ENCODE measurements around the gene IFT74.

GRCh38 chr9:26955222-26955903, 849 bp upstream of the IFT74 start:
- no peak for TF ChIP-seq CTCF (conservative IDR thresholded peaks at IDR 0.05; ENCODE audit: low read length)
- no peak for TF ChIP-seq EZH2phosphoT487 (IDR thresholded peaks at IDR 0.05; ENCODE audit: borderline replicate concordance, low read depth, low read length)

Data from OCI-LY7 (cell line).